GM10847 (cell line): ENCODE data around the gene TBC1D16.

Experiments
- POLR2A ChIP-seq: IDR thresholded peaks from 2 replicates; pipeline ENCODE4 v1.6.1; 2011; ENCODE audit not compliant: insufficient read length; ENCODE audit errors: extremely low read depth

The TBC1D16 gene

DNA sequence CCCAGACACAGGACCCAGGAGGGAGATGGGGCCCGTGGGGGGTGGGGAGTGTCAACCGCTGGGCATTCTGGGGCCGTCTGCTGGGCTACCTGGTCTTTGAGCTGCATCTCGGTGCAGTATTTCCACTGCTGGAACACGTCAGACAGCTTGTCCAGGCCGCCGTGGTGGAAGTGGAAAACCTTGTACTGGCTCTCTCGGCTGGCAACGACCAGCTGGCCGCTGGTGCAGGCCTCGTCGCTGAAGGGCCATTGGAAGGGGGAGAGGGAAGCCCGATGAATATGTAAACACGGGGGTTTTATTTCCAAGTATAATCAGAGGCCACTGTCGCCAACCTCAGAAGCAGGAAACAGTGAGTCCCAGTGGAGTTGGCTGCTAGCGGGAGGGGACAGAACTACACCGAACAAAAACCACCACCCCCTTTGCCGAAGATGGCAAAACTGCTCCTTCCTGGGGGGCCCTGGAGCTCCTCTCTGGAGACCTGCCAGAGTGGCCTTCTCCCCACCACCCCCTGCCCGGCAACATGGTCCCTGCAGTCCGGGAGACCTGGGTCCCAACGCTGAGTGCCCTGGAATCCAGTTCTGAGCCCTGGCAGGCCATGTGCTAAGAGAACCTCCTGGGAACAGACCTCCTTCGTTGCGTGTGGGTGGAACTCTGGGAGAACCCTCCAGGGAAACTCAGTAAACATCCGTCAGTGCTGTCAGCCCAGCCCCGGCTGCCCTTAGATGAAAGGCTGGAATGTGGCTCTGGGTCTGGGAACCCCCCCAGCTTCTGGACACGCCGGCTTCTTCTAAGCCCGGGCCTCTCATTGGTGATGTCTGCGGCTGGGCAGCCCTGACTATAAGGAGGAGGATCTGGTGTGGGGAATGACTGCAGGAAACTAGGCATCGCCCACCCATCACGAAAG, 84.1 kb downstream of the TBC1D16 start:
- TF ChIP-seq POLR2A: no peak

DNA sequence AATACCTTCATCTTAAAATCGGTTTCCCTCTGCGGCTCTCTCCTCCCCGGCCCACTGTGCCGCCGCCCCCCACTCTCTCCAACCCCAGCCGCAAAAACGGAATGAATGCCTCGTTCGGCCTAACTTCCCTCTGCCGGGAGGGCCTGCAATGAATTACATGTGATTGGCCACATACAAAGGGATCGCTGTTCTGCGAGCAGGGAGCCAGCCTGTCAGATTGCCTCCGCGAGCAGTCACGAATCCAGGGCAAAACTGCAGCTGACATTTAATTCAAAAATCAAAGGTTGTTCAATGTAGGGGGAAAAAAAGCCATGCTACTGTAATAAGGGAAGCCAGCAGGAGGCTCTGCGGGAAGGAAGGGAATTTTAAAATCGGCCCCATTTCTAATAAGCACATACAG, 84.9 kb downstream of the TBC1D16 start:
- no peak for TF ChIP-seq POLR2A

DNA sequence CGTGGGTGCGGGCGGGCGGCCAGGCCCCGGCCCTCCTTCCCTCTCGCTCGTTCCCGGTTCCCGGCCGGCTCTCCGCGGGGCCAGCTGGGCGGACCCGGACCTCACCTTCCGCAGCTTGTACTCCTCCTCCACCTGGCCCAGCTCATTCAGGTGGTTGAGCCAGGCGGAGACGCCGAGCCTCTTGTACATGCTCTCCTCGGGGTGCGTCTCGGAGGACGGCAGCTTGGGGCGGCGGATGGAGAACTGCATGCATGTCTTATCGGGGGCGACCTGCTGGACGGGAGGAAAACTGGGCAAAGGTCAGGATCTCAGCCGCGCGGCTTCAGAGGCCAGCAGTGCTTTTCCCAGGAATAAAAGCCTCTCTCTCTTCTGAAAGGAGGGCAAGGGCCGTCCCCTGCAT, 85.4 kb downstream of the TBC1D16 start:
- TF ChIP-seq POLR2A: no peak

DNA sequence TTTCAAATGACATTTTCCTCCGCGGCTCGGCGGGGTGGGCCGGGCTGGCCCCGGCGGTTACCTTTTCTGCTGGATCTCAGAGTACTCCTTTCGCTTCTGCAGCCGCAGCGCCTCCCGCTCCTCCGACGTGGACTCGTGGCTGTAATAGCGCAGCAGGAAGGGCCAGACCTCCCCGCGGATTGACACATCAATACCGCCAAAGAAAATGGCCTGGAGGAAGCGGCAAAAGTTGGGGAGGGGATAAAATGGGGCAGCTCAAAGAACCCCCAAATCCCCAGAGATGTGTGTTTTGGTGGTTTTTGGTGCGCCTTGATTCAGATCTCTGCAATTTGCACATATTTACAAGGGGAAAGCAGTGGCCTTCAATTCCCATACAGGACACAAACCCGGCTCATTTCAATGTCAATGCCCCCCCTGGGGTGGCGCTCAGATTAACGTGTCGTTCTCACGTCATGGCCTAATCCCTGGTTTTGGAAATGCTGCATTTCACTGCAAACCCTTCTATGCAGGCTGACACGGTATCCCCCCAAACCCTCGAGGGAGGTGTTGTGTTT, 85.9 kb downstream of the TBC1D16 start:
- TF ChIP-seq POLR2A: no peak

DNA sequence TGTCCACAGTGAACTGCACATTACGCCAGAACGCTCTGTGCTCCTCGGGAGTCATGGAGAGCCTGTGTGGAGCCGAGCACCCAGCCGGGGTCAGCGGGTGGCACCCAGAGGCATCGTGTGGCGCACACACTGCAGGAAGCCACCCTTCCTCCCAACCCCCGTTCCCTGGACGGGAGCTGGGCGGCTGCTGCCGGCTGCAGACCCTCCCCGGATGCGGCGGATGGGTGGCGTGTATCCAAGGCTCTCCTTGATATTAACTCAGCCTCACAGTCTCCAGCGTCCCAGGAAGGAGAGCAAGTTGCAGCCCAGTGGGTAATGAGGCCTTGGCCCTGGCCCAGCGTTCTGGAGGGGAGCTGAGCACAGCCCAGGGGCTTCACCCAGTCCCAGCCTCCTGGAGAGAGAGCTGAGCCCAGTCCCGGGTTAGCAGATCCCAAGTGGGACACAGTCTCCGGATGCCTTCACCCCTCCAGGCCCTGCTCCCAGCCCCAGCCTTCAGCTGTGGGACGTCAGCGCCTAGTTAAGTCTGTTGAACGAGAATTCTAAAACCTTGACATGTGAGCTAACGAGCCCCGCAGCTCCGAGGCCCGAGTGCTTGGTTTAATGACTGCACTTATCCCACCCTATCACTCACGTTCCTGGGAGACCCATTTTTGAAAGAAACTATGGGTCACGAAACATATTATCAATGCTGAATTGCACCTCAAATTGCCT, 86.6 kb downstream of the TBC1D16 start:
- TF ChIP-seq POLR2A: no peak

GRCh38 chr17:79948406-79948944, 87.2 kb downstream of the TBC1D16 start:
- no peak for TF ChIP-seq POLR2A

GRCh38 chr17:79947351-79948031, 88.2 kb downstream of the TBC1D16 start:
- TF ChIP-seq POLR2A: no peak

DNA sequence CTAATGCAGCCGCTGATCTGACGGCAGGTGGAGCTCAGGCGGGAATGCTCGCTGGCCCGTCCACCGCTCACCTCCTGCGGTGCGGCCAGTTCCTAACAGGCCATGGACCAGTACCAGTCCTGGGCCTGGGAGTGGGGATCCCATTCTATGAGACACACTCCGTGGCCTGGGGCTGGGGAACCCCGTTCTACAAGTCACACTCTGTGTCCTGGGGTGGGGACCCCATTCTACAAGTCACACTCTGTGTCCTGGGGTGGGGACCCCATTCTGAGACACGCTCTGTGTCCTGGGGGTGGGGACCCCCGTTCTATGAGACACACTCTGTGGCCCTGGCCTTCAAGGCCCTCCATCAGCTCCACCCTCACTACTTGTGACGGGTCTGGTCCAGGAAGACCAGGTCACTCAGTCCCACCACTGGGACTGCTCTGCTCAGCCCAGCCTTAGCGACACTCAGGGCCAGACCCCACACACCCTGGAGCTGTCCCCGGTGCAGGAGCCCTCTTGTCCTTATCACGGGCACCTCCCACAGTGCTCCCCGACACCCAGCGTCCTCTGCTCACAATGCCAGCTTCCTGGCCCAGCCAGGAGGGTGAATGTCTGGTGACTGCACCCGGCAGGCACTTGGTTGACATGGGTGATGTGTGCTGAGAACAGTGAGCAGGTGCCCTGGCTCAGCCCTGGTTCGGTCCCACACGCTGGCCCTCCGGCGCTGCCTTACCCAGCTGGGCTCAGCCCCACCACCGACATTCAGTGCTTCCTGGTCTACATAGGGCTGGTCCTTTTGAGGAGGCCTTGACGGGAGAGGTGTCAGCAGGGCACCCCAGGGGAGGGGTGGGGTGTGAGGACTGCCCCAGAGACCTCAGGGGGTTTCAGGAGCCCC, 89.1 kb downstream of the TBC1D16 start:
- no peak for TF ChIP-seq POLR2A

DNA sequence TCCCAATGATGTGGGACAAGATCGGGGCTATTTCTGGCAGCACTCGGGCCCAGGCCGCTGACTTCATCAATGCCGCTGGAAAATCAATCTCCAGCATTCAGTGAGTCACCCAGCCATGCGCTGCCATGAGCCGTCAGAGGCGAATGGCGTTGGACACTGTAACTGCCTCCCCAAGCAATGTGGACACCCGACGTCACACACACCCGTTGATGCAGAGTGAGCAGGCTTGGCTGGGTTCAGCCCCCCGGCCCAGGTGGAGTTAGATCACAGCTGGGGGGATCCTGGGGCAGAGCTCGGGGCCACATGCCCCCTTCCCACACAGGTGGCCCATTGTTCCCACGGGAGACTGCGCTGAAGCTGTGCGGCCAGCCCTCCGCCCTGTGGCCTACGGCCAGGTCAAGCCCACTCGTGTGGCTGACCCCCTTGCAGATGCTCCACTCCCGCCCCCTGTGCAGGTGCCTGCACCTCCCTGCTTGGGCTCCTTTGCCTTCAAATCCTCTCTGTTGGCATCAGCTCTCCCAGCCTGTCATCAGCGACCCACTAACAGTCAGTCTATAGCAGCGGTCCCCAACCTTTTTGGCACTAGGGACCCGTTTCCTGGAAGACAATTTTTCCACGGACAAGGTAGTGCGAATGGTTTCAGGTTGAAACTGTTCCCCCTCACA, 89.9 kb downstream of the TBC1D16 start:
- TF ChIP-seq POLR2A: no peak

DNA sequence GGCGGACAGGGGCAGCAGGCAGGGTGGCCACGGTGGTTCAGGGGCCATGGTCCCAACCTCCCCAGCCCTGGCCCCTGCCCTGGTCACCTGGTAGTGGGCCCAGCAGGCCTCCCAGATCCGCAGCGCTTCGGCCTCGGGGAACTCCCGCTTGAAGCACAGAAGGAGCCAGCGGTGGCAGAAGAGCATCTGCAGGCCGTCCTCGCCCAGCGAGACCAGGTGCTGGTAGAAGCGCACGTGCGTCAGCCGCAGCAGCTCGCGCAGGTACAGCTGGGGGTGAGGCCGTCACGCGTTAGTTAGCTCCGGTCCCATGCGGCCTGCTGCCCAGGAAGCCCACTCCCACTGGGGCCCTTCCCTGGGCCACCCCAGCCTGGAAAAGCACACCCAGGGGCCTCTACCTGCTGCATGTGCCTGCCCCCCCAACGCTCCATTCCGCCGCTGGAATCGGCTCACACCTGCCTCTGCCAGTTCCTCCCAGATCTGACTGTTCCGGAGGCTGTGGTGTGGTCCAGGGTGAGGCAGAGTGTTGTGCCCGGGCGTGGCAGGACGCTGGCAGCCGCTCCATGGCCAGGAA, 90.8 kb downstream of the TBC1D16 start:
- TF ChIP-seq POLR2A: no peak

- TF ChIP-seq POLR2A: no peak
Observed at GRCh38 chr17:79944251-79944812, 91.3 kb downstream of the TBC1D16 start.

GRCh38 chr17:79943347-79944241, 92.1 kb downstream of the TBC1D16 start:
- no peak for TF ChIP-seq POLR2A
